WTC11 (cell line): ENCODE measurements around the gene QSOX2. TPM values are rescaled to one million over a fixed set of nuclear protein-coding genes. Genes with fewer than 3 reads are reported as not detected.

ENCODE experiments used
- ATAC-seq: fragments of 200-7000 bp; cut with Tn5 transposase; 2 replicates; pipeline ENCODE4 v1.10.0; 2021; ENCODE audit warnings: mild to moderate bottlenecking, moderate library complexity
- CTCF ChIA-PET: fragments of 300-600 bp; sonication (Branson Sonifier 250); formaldehyde crosslinking; loops from one replicate; lab custom pipeline; 2021; ENCODE audit warnings: antibody characterized with exemption; lab: Charles Lee
- POLR2A ChIA-PET: fragments of 350-600 bp; sonication (Branson Sonifier 250); formaldehyde crosslinking; loops from one replicate; lab custom pipeline; 2021; ENCODE audit warnings: antibody characterized with exemption; lab: Charles Lee
- DNase-seq: peaks from one replicate; pipeline ENCODE4 v3.0.0; 2021; ENCODE audit warnings: low spot score
- H3K27ac Mint-ChIP-seq: 2 replicates; pipeline ENCODE4 v1.8.0; 2021; ENCODE audit warnings: mixed read lengths
- H3K27me3 Mint-ChIP-seq: 2 replicates; pipeline ENCODE4 v1.8.0; 2021; ENCODE audit warnings: low read depth, mild to moderate bottlenecking, moderate library complexity, mixed read lengths
- H3K36me3 Mint-ChIP-seq: 2 replicates; pipeline ENCODE4 v1.8.0; 2021; ENCODE audit warnings: mixed read lengths
- H3K4me1 Mint-ChIP-seq: 2 replicates; pipeline ENCODE4 v1.8.0; 2022; ENCODE audit warnings: mixed read lengths
- H3K4me3 Mint-ChIP-seq: 2 replicates; pipeline ENCODE4 v1.8.0; 2021; ENCODE audit warnings: mild to moderate bottlenecking, moderate library complexity, mixed read lengths
- H3K9me3 Mint-ChIP-seq: 2 replicates; pipeline ENCODE4 v1.8.0; 2021; ENCODE audit warnings: mixed read lengths
- CREM ChIP-seq: sonication (generic); formaldehyde crosslinking; IDR thresholded peaks from 2 replicates; pipeline ENCODE4 v1.8.1; 2022; ENCODE audit warnings: mild to moderate bottlenecking, missing genetic modification reagents, moderate library complexity
- FOXJ3 ChIP-seq: sonication (generic); formaldehyde crosslinking; IDR thresholded peaks from 2 replicates; pipeline ENCODE4 v1.9.0; 2021; ENCODE audit warnings: missing genetic modification reagents, mild to moderate bottlenecking, borderline replicate concordance
- GRHL2 ChIP-seq: fragments of 250-450 bp; sonication (Bioruptor Pico); IDR thresholded peaks from 2 replicates; pipeline ENCODE4 v1.8.0; 2022; ENCODE audit warnings: mild to moderate bottlenecking, moderate library complexity; ENCODE audit not compliant: insufficient replicate concordance, severe bottlenecking
- GTF2I ChIP-seq: fragments of 250-450 bp; sonication (Bioruptor Pico); conservative IDR thresholded peaks from 2 replicates; pipeline ENCODE4 v1.4.0; 2021; ENCODE audit warnings: mild to moderate bottlenecking
- HMGA2 ChIP-seq: fragments of 250-450 bp; sonication (Bioruptor Pico); IDR thresholded peaks from 2 replicates; pipeline ENCODE4 v1.4.0; 2021; ENCODE audit warnings: mild to moderate bottlenecking, moderate library complexity
- JAZF1 ChIP-seq: fragments of 250-450 bp; sonication (Bioruptor Pico); IDR thresholded peaks from 2 replicates; pipeline ENCODE4 v1.9.0; 2021; ENCODE audit warnings: moderate library complexity, mild to moderate bottlenecking, inconsistent platforms
- JUN ChIP-seq: sonication (generic); formaldehyde crosslinking; IDR thresholded peaks from 2 replicates; pipeline ENCODE4 v1.8.0; 2023; ENCODE audit warnings: mild to moderate bottlenecking, missing genetic modification reagents
- MYBL2 ChIP-seq: sonication (generic); formaldehyde crosslinking; IDR thresholded peaks from 2 replicates; pipeline ENCODE4 v1.8.1; 2023; ENCODE audit warnings: mild to moderate bottlenecking, moderate library complexity, missing genetic modification reagents
- NFYB ChIP-seq: sonication (generic); formaldehyde crosslinking; conservative IDR thresholded peaks from 2 replicates; pipeline ENCODE4 v1.8.0; 2022; ENCODE audit warnings: low read depth, missing genetic modification reagents
- NR2C2 ChIP-seq: sonication (generic); formaldehyde crosslinking; IDR thresholded peaks from 2 replicates; pipeline ENCODE4 v1.8.0; 2022; ENCODE audit warnings: mild to moderate bottlenecking, missing genetic modification reagents
- OVOL2 ChIP-seq: fragments of 250-450 bp; sonication (Bioruptor Pico); IDR thresholded peaks from 2 replicates; pipeline ENCODE4 v1.9.0; 2021; ENCODE audit warnings: mild to moderate bottlenecking, borderline replicate concordance
- RELA ChIP-seq: sonication (generic); formaldehyde crosslinking; IDR thresholded peaks from 2 replicates; pipeline ENCODE4 v1.8.1; 2022; ENCODE audit warnings: missing genetic modification reagents, mild to moderate bottlenecking, borderline replicate concordance
- SP1 ChIP-seq: sonication (generic); formaldehyde crosslinking; conservative IDR thresholded peaks from 2 replicates; pipeline ENCODE4 v1.8.1; 2022; ENCODE audit warnings: missing genetic modification reagents
- TEAD1 ChIP-seq: sonication (generic); formaldehyde crosslinking; IDR thresholded peaks from 2 replicates; pipeline ENCODE4 v1.8.0; 2022; ENCODE audit warnings: mild to moderate bottlenecking, missing genetic modification reagents
- total RNA-seq: library from RNA; stranded (reverse); gene quantifications from 3 replicates; pipeline ENCODE4 v1.2.3, GENCODE V29; 2021
- TF ChIP-seq, protein P1 (sequence below): fragments of 250-450 bp; sonication (Bioruptor Pico); IDR thresholded peaks from 2 replicates; pipeline ENCODE4 v1.9.0; 2021; ENCODE audit warnings: mild to moderate bottlenecking, borderline replicate concordance
- TF ChIP-seq, protein P2 (sequence below): sonication (generic); formaldehyde crosslinking; IDR thresholded peaks from 2 replicates; pipeline ENCODE4 v1.8.1; 2022; ENCODE audit warnings: mild to moderate bottlenecking, moderate library complexity, missing genetic modification reagents
- TF ChIP-seq, protein P3 (sequence below): sonication (generic); formaldehyde crosslinking; IDR thresholded peaks from 2 replicates; pipeline ENCODE4 v1.8.0; 2022; ENCODE audit warnings: mild to moderate bottlenecking, missing genetic modification reagents
- TF ChIP-seq, protein P4 (sequence below): fragments of 250-450 bp; sonication (Bioruptor Pico); IDR thresholded peaks from 2 replicates; pipeline ENCODE4 v2.1.2; 2022; ENCODE audit warnings: mild to moderate bottlenecking, moderate library complexity
- TF ChIP-seq, protein P5 (sequence below): fragments of 250-450 bp; sonication (Bioruptor Pico); IDR thresholded peaks from 2 replicates; pipeline ENCODE4 v1.9.0; 2021; ENCODE audit warnings: mild to moderate bottlenecking

Gene QSOX2
- total RNA-seq, 1 experiment from 2014 or later, result 33.2 TPM

DNA sequence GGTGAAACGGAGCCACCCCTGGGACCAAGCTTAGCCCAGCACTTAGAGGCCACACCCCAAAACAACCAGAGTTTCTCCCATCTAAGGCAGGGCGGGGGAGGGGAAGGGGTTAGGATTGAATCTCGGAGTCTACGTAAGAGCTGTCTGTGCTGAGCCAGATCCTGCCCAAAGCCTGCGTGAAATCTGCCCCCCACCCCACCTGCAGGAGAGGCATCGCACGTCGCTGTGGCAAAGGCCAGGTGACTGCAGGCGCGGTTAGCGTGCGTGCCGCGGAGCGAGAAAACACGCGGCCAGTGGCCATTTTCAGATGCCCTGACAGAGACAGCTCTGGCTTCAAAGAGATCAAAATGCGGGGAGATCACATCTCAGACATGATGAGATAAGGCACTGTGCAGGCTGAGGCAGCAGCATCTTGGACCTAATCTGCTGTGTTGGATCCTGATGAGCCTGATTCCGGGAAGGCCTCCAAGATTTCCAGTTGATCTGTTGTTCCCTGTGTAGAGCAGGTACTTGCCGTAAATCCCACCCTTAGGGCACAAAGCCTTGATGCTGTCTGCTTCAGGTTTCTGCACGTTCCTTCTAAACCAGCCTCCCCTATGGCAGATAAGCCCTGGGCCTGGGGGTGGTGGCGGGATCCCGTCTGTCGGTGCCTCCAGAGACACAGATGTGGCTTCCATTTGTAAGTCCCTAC lies 2.5 kb upstream of the QSOX2 start (continued):
- TF ChIP-seq, protein P1, sequence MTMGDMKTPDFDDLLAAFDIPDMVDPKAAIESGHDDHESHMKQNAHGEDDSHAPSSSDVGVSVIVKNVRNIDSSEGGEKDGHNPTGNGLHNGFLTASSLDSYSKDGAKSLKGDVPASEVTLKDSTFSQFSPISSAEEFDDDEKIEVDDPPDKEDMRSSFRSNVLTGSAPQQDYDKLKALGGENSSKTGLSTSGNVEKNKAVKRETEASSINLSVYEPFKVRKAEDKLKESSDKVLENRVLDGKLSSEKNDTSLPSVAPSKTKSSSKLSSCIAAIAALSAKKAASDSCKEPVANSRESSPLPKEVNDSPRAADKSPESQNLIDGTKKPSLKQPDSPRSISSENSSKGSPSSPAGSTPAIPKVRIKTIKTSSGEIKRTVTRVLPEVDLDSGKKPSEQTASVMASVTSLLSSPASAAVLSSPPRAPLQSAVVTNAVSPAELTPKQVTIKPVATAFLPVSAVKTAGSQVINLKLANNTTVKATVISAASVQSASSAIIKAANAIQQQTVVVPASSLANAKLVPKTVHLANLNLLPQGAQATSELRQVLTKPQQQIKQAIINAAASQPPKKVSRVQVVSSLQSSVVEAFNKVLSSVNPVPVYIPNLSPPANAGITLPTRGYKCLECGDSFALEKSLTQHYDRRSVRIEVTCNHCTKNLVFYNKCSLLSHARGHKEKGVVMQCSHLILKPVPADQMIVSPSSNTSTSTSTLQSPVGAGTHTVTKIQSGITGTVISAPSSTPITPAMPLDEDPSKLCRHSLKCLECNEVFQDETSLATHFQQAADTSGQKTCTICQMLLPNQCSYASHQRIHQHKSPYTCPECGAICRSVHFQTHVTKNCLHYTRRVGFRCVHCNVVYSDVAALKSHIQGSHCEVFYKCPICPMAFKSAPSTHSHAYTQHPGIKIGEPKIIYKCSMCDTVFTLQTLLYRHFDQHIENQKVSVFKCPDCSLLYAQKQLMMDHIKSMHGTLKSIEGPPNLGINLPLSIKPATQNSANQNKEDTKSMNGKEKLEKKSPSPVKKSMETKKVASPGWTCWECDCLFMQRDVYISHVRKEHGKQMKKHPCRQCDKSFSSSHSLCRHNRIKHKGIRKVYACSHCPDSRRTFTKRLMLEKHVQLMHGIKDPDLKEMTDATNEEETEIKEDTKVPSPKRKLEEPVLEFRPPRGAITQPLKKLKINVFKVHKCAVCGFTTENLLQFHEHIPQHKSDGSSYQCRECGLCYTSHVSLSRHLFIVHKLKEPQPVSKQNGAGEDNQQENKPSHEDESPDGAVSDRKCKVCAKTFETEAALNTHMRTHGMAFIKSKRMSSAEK, result no peak
- TF ChIP-seq GRHL2 (CRISPR knock-in tag) (no peak), FOXJ3 (no peak), CREM (CRISPR knock-in tag) (no peak), NFYB (CRISPR knock-in tag) (no peak), TEAD1 (CRISPR knock-in tag) (no peak)

DNA sequence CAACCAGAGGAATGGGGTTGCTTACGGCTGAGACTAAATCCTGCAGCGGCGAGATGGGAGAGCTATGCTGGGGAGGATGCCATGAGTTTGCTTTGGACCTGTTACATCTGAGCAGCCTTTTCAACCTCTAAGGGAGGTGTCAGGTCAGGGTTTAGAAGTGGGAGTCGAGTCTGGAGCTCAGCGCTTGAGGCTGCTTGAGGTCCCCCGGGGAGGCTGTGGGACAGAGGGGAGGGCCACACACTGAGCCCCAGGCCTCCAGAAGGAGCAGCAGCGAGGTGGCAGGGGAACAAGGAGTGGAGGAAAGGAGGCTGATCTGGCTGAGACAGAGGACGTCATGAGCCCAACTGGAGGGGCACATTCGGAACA lies 1.9 kb upstream of the QSOX2 start:
- peaks cover 7% of the 10 kb centered on the region for H3K27me3 Mint-ChIP-seq
- no peaks in the 10 kb centered on the region for H3K36me3 Mint-ChIP-seq
- H3K9me3 Mint-ChIP-seq, result no peaks in the 10 kb centered on the region
- no peak overlapping the region for H3K4me3 Mint-ChIP-seq
- POLR2A ChIA-PET, result no interaction called here
- DNase-seq (no peak), ATAC-seq (no peak)
- TF ChIP-seq, protein P2, sequence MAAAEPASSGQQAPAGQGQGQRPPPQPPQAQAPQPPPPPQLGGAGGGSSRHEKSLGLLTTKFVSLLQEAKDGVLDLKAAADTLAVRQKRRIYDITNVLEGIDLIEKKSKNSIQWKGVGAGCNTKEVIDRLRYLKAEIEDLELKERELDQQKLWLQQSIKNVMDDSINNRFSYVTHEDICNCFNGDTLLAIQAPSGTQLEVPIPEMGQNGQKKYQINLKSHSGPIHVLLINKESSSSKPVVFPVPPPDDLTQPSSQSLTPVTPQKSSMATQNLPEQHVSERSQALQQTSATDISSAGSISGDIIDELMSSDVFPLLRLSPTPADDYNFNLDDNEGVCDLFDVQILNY, result no peak
- TF ChIP-seq JUN (CRISPR knock-in tag) (no peak), SP1 (CRISPR knock-in tag) (no peak), JAZF1 (CRISPR knock-in tag) (no peak), RELA (CRISPR knock-in tag) (no peak), NR2C2 (CRISPR knock-in tag) (no peak), OVOL2 (CRISPR knock-in tag) (no peak), HMGA2 (CRISPR knock-in tag) (no peak), TEAD1 (CRISPR knock-in tag) (no peak), GTF2I (CRISPR knock-in tag) (no peak), MYBL2 (CRISPR knock-in tag) (no peak)
- TF ChIP-seq, protein P3, sequence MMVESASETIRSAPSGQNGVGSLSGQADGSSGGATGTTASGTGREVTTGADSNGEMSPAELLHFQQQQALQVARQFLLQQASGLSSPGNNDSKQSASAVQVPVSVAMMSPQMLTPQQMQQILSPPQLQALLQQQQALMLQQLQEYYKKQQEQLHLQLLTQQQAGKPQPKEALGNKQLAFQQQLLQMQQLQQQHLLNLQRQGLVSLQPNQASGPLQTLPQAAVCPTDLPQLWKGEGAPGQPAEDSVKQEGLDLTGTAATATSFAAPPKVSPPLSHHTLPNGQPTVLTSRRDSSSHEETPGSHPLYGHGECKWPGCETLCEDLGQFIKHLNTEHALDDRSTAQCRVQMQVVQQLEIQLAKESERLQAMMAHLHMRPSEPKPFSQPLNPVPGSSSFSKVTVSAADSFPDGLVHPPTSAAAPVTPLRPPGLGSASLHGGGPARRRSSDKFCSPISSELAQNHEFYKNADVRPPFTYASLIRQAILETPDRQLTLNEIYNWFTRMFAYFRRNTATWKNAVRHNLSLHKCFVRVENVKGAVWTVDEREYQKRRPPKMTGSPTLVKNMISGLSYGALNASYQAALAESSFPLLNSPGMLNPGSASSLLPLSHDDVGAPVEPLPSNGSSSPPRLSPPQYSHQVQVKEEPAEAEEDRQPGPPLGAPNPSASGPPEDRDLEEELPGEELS (CRISPR knock-in tag), result no peak
- TF ChIP-seq, protein P4, sequence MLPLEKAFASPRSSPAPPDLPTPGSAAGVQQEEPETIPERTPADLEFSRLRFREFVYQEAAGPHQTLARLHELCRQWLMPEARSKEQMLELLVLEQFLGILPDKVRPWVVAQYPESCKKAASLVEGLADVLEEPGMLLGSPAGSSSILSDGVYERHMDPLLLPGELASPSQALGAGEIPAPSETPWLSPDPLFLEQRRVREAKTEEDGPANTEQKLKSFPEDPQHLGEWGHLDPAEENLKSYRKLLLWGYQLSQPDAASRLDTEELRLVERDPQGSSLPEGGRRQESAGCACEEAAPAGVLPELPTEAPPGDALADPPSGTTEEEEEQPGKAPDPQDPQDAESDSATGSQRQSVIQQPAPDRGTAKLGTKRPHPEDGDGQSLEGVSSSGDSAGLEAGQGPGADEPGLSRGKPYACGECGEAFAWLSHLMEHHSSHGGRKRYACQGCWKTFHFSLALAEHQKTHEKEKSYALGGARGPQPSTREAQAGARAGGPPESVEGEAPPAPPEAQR (CRISPR knock-in tag), result no peak
- TF ChIP-seq, protein P5, sequence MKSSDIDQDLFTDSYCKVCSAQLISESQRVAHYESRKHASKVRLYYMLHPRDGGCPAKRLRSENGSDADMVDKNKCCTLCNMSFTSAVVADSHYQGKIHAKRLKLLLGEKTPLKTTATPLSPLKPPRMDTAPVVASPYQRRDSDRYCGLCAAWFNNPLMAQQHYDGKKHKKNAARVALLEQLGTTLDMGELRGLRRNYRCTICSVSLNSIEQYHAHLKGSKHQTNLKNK, result no peak
- no peak overlapping the region for H3K27ac Mint-ChIP-seq
- peaks cover 37% of the 10 kb centered on the region for H3K4me1 Mint-ChIP-seq
- CTCF ChIA-PET, result interaction anchor here (1.0 to 1.3 kb wide), 5 partner anchors 9 to 280 kb away, joined by 3 to 5 read pairs (median 4); partner anchors contain the start of gene DNLZ
